GM21360 (cell line): ENCODE results near the gene CIB4.

Experiments
- ATAC-seq: cut with Tn5 transposase; IDR thresholded peaks from one replicate; pipeline ENCODE4 v1.9.1; 2021; ENCODE audit warnings: mild to moderate bottlenecking, moderate library complexity; ENCODE audit not compliant: unreplicated experiment

The CIB4 gene

DNA sequence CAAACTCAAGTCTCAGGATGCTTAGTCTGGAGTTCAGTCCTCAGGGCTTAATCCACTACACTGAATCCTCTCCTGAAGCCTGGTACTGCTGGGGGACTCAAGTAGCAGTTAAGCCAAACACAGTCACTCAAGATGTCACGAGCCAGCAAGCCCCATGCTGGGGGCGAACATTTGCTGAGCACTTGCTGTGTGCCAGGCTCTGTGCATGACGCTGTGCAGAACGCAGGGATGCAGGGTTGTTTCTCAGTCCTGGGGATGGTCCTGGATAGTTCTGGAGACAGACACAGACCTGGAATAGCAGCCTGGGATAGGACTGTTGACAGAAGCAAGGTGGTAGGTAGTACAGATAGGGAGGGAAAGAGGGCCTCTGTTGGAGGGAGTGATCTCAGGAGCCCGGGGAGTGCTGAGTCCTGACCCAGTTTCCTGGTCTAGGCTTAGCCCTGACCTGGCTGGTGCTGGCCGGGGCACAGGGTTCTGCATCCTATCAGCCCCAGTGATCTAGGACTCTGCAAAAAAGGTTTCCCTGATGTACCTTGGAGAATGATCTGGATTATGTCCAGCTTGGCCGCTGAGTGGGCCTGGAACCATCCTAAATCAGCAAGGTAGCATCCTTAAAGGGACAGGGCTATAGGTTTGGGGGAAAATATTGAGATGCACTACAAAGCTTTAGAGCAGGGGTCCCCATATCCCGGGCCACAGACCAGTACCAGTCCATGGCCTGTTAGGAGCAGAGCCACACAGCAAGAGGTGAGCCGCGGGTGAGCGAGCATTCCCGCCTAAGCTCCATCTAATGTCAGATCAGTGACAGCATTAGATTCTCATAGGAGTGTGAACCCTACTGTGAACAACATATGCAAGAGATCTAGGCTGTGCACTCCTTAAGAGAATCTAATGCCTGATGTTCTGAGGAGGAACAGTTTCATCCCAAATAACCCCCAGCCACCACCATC is 108.6 kb downstream of the CIB4 start:
- no peak for ATAC-seq
